Stimulated activated CD4-positive, alpha-beta T cell treated with anti-CD3 and anti-CD28 coated beads, Interleukin-4, amount 100 ng/mL, for 48 hours (primary cell): Measurements from ENCODE around the gene ASIC2.

ENCODE experiments used
- DNase-seq, 2 donors: peaks; one replicate each; pipeline ENCODE4 v3.0.0-alpha.2; 2020; ENCODE audit warnings: low read depth in 2 of 2

Gene ASIC2

DNA sequence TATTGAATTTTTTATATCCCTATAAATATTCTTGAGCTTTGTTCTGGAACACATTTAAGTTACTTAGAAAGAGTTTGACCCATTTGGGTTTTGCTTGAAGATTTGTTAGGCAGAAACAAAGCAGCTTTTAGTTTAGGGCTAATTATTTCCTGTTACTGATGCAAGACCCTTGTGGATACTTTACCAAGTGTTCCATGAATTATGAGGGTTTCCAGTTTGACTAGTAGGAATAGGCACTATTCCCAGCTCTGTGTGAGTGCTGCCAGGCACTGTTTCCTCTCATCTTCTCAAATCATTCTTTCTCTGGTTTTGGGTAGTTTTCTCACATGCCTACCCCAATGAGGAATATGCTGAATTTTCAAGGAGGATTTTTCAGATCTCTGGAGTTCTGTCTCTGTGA lies 221.4 kb downstream of the ASIC2 start:
- DNase-seq: no peak

DNA sequence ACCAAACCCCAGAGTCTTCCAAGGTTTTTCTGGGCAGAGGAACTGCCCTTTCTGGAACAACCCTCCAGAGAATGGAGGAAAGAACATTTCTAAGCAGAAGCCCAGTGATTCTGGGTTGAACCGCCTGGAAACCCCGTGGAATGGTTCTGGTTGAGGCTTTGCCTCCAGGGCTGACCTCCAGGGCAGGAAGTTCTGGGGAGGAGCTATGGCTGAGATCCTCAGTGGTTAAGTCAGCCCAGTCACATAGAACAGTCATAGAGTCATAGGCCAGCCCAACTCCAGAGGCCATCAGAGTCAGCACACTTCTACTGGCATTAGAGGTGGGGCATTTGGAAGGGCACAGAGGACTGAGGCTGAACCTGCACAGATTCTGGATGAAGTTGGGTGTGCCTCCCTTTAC lies 235.5 kb downstream of the ASIC2 start:
- no peak for DNase-seq

DNA sequence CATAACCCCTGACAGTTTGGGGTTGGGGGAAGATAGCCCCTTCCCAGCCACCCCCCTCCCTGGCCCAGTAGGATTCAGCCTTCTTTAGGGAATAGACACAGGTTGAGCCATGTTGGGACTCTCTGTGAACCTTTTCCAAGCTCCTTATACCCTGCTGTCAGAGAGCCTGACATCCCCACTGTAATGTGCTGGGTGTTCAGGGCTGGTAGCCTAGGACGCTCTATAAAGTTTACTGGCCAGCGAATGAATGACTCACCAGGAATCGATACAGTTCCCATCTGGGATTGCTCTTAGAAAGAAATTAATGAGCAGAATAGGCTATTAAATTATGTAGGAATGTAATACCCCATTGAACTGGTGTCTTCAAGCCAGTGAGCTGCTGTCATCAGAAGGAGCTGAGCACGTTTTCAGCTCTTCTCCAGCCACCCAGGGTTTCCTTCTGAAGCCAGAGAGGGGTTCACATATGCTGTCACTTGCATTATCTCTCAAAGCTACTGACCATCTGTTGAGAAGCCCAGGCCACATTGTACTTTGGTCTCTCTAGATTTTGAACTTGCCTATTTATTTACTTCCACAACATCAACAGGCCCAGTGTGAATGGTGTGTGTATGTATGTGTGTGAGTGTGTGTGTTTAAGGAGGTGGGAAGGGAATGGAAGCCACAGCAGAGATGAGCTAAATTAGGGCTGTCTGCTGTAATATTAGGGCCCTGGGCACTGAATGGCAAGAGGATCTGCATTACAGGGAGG lies 236.5 kb downstream of the ASIC2 start:
- DNase-seq: no peak

DNA sequence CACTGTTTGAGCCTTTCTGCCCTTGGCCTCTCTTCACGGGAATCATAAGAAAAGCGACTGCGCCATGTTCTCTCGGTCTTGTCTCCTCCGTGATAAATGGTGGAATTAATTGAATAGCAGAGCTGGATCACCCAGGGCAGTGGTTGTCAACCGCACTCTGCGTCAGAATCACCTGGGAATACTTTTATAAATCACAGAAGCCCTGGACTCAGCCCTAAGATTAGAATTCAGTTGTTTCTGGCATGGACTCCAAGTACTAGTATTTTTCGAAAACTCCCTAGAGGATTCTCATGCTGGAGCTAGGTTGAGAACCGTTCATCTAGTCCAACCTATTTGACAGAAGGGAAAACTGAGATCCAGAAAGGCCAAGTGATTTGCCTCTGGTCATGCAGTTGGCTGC lies 237.3 kb downstream of the ASIC2 start:
- DNase-seq: no peak

DNA sequence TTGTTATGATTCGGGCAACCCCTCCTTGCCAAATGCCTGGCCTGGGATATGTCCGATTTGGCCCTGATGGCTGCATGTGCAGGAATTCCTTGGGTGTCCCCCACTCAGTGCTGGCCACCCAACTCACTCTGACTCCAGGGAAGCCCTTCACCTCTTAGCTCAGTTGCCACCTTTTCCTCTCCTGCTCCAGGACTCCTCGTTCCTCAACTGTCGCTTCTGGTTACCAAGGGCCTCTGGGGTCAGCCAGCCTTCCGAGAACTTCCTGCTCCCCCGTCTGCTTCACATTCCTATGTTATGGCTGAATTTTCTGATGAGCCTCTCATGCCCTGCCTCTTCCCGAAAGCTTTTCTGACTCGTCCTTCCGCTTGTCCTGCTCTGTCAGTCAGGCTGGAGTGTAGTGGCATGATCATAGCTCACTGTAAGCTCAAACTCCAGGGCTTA lies 237.9 kb downstream of the ASIC2 start:
- DNase-seq: no peak

DNA sequence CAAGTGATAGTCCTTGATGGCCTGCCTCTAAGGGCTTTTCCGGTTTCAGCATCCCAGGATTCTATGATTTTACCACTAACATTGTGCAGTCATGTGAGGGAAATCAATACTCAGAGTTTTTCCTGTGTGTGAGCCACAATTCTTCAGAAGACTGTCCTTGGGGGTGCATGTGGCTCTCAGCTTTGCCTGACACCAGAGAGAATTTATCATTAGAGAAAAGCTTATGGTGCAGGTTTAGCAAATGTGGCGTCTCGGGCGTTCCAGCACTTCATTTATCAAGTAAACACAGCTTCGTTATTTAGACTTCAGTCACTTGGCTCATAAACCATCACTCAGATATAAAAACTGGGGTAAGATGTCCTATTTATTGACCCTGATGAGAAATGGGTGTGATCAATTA lies 238.7 kb downstream of the ASIC2 start:
- DNase-seq: no peak

DNA sequence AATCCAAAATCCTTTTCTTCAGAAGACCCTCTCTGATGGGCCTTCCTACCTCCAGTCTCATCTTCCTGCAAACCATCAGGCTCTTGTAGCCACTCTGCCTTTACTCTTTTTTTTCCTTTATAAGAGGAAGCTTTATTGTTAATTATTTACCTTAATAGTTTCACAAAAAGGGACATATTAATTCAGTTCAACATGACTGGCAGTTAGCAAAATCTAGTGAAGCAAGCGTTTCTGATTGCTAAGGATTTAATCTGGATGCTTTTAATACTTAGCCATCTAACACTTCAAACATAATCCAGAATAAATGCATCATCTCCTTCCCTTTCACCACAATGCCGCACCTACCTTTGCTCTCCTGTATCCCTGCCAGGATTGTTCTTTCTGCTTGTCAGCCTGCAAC lies 239.4 kb downstream of the ASIC2 start:
- DNase-seq: no peak

DNA sequence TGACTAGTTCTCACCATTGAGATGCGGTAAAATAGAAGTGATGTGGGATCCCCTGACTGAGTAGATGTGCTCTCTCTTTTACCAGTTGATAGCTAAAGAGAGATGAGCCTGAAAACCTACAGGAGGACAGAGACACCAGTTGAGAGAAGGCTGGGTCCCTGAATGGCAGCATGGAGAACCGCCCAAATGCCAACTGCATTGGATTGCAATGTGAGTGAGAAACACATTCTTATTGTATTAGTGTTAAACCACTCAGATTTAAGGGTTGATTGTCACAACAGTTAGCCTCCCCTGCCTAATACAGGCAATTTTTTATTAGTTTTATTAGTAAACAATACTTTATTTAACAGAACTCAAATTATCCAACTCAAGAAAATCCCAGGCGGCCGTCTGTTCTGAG lies 240.2 kb downstream of the ASIC2 start:
- no peak for DNase-seq

DNA sequence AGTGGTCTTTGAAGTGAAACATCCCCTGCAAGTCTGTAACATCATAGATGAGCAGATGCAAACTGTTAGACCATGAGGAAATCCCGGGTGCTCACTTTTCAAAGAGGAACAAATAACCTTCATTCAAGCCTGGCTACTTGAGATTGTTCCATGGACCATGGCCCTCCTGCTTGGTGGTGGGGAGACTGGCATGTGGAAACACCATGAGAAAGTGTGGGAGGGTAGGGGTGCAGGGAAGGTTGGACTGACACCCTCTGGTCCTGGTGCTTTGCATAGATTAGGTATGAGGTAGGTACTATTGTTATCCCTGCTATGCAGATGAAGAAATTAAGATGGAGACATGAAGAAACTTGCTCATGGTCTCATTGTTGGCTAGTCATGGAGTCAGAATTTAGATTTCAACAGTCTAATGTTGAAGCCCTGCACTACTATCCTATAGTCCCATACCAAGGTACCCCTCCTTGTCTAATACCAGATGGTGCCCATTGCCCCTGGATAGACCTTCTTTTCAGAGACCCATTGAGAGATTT lies 242.4 kb downstream of the ASIC2 start:
- no peak for DNase-seq

DNA sequence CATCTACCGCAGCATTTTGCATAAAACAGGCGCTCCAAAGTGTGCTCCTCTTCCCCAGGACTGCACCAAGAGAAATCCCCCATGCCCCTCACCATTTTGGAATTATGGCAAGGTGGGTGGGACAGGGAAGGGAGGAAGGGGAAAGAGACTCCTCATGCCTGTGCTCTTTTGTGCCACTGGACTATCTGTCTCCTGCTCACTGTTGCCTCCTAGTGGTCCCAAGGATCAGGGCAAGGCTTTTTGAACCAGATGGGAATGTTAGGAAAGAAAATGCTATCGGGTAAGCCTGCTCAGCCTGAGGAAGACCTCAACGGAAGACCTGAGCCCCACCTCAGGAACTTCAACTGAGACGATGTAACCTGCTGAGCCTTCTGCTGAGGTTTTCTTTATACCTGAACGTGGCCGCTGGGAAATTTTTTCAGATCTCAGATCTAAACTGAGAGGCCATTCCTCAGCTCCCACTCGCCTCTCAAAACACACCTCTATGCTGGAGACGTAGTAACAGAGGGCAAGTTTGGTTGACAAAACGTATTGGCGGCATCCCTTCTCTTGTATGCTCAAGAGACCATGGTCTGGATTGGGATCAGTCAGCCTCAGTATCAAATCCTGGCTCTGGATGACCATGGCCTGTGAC lies 243.2 kb downstream of the ASIC2 start:
- DNase-seq: peak; percentile 12 to 43

DNA sequence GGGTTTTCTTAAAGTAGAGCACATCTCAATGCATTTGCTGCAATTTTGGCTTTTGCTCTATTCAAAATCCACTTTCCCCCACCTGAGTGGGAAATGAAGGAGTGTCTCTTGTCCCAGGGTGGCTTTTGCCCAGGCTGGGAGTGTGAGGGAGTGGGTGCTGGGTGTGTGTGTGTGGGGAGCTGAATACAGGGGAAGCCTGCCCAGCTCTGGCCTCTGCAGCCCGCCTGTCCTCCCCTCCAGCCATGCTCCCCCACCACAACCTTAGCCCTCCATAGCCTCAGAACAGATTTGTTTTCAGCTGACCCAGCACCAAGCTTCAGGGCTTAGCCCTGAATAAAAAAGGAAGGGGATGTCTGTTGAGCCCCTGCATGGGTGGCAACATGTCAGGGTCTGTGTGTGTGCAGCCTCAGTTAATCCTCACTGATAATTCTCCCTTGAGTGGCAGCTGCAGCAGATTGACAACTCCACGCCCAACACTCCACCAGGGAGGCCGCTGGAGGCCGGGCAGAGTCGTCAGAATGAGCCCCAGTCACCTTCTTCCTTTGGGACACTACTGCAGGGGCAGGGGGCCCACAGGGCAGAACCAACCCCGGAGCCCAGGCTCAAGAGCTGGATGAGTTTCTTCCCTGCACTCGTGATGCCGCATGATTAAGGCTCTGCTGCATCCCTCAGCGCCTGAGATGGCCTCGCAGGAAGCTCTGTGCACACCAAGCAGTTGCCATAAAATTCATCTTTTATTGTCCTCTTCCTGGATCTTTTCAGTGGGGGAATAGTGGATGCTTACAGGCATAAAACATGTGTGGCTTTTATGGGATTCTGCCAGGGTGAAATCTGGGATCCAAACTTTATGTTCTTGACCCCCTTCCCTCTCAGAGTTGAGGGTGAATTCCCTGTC lies 246.5 kb downstream of the ASIC2 start:
- DNase-seq: no peak

DNA sequence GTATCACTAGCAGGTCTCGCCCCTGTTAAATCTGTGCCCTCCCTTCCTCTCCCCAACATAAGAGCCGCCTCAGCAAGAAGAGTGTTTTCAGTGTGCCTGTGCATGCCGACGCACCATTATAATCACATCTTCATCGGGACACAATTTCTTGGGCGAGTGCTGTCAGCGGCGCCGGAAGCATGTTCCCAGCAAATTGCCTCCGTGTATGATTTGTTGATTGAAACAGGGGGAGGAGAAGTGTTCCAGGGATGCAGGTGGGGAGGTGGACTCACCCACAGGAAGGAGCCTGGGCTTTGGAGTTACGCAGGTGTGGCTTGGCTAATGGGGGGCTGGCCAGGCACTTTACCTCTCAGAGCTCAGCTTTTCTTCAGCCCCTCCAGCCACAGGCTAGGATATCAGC lies 247.9 kb downstream of the ASIC2 start:
- DNase-seq: no peak

DNA sequence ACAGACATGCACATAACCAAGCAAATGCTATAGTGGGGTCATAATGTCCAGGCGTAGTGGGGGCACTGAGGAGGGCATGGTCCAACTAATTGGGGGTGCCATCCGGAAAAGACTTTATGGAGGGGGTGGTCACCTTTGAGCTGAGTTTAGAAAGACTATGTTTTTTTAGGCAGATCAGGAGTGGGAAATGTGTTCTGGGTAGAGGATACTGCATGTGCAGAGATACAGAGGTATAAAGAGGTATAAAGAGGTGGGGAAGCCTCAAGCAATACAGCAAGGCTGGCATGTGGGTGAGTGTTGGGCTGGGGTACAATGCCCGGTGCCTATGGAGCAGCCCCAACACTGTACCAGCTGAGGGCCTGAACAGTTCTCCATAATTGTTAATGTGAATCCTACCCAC lies 248.3 kb downstream of the ASIC2 start:
- DNase-seq: no peak

DNA sequence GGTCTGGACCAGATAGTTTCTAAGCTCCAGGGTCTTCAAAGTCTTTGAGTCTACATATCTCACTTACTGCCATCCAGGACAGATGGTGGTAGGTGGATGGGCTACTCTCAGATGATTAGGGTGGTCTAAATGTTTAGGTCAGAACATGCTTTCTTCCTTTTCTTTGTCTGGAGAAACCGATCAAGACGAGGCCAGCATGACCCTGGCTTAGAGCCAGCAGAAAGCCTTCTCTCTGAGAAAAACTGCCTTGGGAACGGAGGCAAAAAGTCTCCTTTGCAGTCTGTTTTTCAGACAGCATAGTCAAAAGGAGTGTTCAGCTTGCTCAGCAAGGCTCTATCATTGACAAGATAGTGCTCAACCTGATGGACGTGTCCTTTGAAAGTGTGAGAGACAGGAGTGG lies 252.6 kb downstream of the ASIC2 start:
- DNase-seq: no peak

DNA sequence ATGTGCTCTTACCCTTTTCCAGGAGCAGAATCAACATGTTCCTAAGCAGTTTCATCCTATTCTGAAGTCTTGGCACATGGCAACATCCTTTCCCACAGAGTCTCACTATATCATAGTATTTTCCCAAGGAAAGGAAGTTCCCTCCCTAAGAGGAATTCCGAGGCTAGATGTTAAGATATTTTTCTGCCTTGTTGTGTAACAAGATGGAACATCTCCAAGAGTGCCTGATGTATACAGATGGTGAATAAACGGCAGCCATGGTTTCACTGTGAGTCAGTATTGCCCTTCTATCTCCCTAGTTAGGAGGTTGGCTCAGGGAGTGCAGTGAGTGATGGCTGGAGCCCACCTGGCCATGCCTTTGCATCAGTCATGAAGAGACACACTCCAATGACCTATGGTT lies 253.2 kb downstream of the ASIC2 start:
- no peak for DNase-seq

DNA sequence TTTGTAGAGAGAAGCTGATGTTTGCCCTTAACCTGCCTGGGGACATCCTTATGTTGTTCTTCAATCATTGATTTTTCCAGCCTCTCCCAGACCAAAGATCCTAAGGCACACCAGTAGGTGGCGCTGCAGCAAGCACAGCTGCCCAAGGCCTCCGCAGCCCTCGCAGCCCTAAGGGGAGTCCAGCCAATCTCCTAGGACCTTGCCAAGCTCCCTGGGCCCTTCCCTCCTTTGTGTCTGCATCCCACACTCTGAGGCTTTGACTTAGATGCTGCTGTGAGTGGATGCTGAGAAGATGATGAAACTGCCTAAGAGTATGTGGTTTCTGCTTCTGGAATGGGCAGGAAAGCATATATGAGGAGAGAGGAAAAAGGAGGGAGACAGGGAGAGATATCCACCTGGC lies 254.4 kb downstream of the ASIC2 start:
- DNase-seq: no peak

DNA sequence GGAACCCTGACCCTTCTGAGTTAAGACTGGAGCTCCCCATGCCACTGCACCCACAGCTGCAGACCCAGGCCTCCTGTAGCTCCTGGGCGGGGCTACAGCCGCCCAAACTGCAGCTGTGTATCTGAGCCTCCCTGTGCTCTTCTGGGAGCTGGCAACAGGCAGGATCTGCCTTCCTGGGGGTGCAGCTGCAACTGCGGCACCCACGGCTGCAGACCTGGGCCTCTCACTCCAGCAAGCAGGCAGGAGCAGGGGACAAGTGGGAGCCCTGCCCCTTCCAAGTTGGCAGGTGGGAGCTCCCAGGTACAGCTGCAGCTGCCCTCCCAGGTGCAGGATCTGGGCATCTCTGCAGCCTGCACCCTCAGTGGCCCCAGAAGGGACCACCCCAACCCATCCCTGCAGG lies 259.9 kb downstream of the ASIC2 start:
- DNase-seq: no peak

DNA sequence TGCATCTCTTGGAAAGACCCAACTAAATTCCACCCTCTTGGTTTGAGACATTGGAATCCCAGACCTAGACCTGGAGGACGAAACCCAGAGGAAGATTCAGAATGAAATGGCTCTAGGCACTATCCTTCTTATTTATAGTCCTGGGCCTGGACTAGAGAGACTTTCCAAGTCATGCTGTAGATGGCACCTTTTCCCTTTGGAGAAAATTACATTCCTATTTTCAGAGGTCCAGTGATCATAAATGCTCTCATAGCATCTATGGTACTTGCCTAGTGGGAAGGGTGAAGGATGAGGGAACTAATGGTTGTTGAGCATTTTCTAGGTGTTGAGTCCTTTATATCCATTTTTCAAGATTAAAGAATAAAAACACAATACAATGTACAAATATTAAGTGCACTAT lies 264.3 kb downstream of the ASIC2 start:
- no peak for DNase-seq

DNA sequence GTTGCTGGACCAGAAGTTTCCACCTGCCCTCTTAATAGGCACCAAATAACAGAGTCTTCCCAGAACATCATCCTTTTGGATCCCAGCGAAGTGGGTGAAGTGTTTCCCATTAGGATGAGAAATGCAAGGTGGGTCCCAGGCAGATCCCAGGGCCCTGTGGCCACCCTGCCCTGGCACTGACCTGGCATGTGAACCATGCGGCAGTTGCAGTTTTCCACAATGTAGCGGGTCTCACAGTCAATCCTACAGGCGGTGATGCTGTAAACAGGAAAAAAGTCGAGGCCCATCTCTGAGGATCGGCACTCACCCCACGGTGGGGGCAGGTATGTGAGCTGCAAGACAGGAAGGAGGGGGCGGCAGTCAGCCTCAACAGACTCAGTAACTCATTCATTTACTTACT lies 265.0 kb downstream of the ASIC2 start:
- DNase-seq: no peak

DNA sequence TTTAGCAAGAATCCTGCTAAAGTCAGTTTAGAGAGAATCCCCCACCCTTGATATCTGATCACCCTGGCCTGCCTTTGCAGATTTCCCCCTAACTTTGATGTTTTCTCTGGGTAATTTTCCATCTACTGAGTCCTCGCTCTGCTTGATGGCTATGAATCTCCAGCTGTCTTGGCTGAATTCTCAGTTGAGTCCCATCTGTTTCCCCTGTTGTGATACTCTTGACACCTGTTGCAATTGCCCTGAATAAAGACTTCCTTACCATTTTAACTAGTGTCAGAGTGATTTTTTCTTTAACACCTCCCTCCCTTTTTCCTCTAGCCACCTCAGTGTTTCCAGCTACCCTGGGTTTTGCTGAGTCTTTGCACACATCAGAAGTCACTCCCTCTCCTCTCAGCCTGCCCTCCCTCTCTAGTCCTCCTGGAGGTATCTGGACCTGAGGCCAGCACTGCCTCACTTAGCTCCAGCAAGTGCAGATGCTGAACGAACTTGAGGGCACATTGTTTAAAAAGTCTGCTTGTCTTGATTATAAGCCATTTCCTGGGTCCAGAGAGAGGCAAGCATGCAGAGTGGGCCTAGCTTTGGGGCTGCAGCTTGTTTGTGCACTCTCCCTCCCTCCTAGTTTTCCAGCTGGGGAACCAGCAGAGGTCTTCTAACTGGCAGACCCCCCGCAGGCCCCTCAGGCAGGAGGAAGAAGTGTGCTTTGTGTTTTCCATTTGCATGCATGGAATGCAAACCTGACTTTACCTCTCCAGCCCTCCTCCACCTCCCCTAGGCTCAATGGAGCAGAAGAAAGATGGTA lies 268.2 kb downstream of the ASIC2 start:
- DNase-seq: no peak

DNA sequence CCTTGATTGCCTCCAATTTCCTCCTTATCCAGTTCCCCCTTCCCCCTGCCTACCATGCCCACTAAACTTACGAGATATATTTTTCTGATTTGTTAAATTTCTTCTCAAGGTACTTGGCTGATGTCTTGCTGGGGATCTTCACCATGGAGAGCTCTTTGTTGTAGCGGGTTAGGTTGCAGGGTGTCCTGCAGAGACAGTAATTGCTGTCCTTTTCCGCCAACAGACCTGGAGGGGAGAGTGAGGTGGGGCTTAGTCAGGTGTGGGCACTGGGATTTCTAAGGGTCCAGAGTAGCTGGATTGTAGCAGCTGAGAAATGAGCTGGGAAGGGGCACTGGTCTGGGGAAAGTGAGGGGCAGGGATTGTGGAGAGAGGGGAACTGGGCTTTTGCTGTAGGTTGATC lies 269.3 kb downstream of the ASIC2 start:
- no peak for DNase-seq
